ENCODE results near the gene SLC17A9. TPM values are rescaled to one million over a fixed set of nuclear protein-coding genes. Genes with fewer than 3 reads are reported as not detected.

Gene SLC17A9
- total RNA-seq, 1 donor from 2014 or later, result 1.2 TPM

GRCh38 chr20:62969179-62969760 is 16.8 kb downstream of the SLC17A9 start:
- H3K4me3 Mint-ChIP-seq (ENCODE audit: unreplicated experiment), result no peak overlapping the region
- H3K27ac Mint-ChIP-seq (ENCODE audit: unreplicated experiment), result no peak overlapping the region
- peaks cover 3% of the 10 kb centered on the region for H3K4me1 Mint-ChIP-seq (ENCODE audit: low read depth)
- no peaks in the 10 kb centered on the region for H3K9me3 Mint-ChIP-seq (ENCODE audit: low read depth)
- no peaks in the 10 kb centered on the region for H3K36me3 Mint-ChIP-seq (ENCODE audit: low read depth)
- no peak for TF ChIP-seq CTCF (IDR thresholded peaks at IDR 0.05)
- peaks cover 39% of the 10 kb centered on the region for H3K27me3 Mint-ChIP-seq (ENCODE audit: low read depth)
- DNase-seq (ENCODE audit: low spot score), result no peak

- peaks cover 43% of the 10 kb centered on the region for H3K27me3 Mint-ChIP-seq (ENCODE audit: low read depth)
- H3K27ac Mint-ChIP-seq (ENCODE audit: unreplicated experiment), result no peak overlapping the region
- DNase-seq (ENCODE audit: low spot score), result no peak
- H3K4me3 Mint-ChIP-seq (ENCODE audit: unreplicated experiment), result no peak overlapping the region
- H3K9me3 Mint-ChIP-seq (ENCODE audit: low read depth), result no peaks in the 10 kb centered on the region
- peaks cover 3% of the 10 kb centered on the region for H3K4me1 Mint-ChIP-seq (ENCODE audit: low read depth)
- TF ChIP-seq CTCF (IDR thresholded peaks at IDR 0.05), result no peak
- no peaks in the 10 kb centered on the region for H3K36me3 Mint-ChIP-seq (ENCODE audit: low read depth)
These were observed 17.4 kb downstream of the SLC17A9 start for GRCh38 chr20:62969939-62970306.

GRCh38 chr20:62970307-62971210 is 18.1 kb downstream of the SLC17A9 start:
- H3K9me3 Mint-ChIP-seq (ENCODE audit: low read depth), result no peaks in the 10 kb centered on the region
- DNase-seq (ENCODE audit: low spot score), result no peak
- H3K4me3 Mint-ChIP-seq (ENCODE audit: unreplicated experiment), result no peak overlapping the region
- peaks cover 3% of the 10 kb centered on the region for H3K4me1 Mint-ChIP-seq (ENCODE audit: low read depth)
- H3K27me3 Mint-ChIP-seq (ENCODE audit: low read depth), result peaks cover 43% of the 10 kb centered on the region
- no peaks in the 10 kb centered on the region for H3K36me3 Mint-ChIP-seq (ENCODE audit: low read depth)
- H3K27ac Mint-ChIP-seq (ENCODE audit: unreplicated experiment), result no peak overlapping the region
- no peak for TF ChIP-seq CTCF (IDR thresholded peaks at IDR 0.05)

GRCh38 chr20:62971211-62971949 is 18.9 kb downstream of the SLC17A9 start:
- H3K27me3 Mint-ChIP-seq (ENCODE audit: low read depth), result peaks cover 46% of the 10 kb centered on the region
- H3K36me3 Mint-ChIP-seq (ENCODE audit: low read depth), result no peaks in the 10 kb centered on the region
- H3K4me3 Mint-ChIP-seq (ENCODE audit: unreplicated experiment), result no peak overlapping the region
- no peak for TF ChIP-seq CTCF (IDR thresholded peaks at IDR 0.05)
- peaks cover 3% of the 10 kb centered on the region for H3K4me1 Mint-ChIP-seq (ENCODE audit: low read depth)
- H3K27ac Mint-ChIP-seq (ENCODE audit: unreplicated experiment), result no peak overlapping the region
- no peak for DNase-seq (ENCODE audit: low spot score)
- no peaks in the 10 kb centered on the region for H3K9me3 Mint-ChIP-seq (ENCODE audit: low read depth)
